ENCODE measurements around the gene RPS4Y1.
A peak's percentile ranks its signal among the peaks of the same experiment; 100 is the strongest.
"Not testable (repeated sequence)": the region's sequence is repeated elsewhere in the genome, so short reads cannot be mapped to it uniquely, and the experiment has no call there.

RPS4Y1 gene

GRCh38 chrY:2841471-2841893 lies at the start of gene RPS4Y1:
Gene RPS4Y1, plus strand, starts transcription at chrY:2841602. Its CDS starts 23 bp downstream, at chrY:2841625.
- peak; percentile 21 for DNase-seq (ENCODE audit: low read depth)

GRCh38 chrY:2796977-2797523 lies 44.4 kb upstream of the RPS4Y1 start:
- no peak for DNase-seq (ENCODE audit: low read depth)

GRCh38 chrY:2797991-2798390 lies 43.4 kb upstream of the RPS4Y1 start:
- no peak for DNase-seq (ENCODE audit: low read depth)

- DNase-seq (ENCODE audit: low read depth): no peak
Observed at GRCh38 chrY:2800246-2800645, 41.2 kb upstream of the RPS4Y1 start.

- DNase-seq (ENCODE audit: low read depth): not testable (repeated sequence)
Observed at GRCh38 chrY:2817146-2817896, 24.1 kb upstream of the RPS4Y1 start.

GRCh38 chrY:2824471-2824870 lies 16.9 kb upstream of the RPS4Y1 start:
- DNase-seq (ENCODE audit: low read depth): no peak

- DNase-seq (ENCODE audit: low read depth): no peak
Observed at GRCh38 chrY:2828497-2828896, 12.9 kb upstream of the RPS4Y1 start.

- no peak for DNase-seq (ENCODE audit: low read depth)
Observed at GRCh38 chrY:2835230-2835629, 6.2 kb upstream of the RPS4Y1 start.

GRCh38 chrY:2837078-2837477 lies 4.3 kb upstream of the RPS4Y1 start:
- DNase-seq (ENCODE audit: low read depth): no peak

- no peak for DNase-seq (ENCODE audit: low read depth)
Observed at GRCh38 chrY:2837932-2838331, 3.5 kb upstream of the RPS4Y1 start.

GRCh38 chrY:2846791-2847190 lies 5.4 kb downstream of the RPS4Y1 start:
- DNase-seq (ENCODE audit: low read depth): no peak

GRCh38 chrY:2848384-2848783 lies 7.0 kb downstream of the RPS4Y1 start:
- DNase-seq (ENCODE audit: low read depth): no peak

- DNase-seq (ENCODE audit: low read depth): no peak
Observed at GRCh38 chrY:2849368-2849767, 8.0 kb downstream of the RPS4Y1 start.

GRCh38 chrY:2854145-2854774 lies 12.9 kb downstream of the RPS4Y1 start:
- DNase-seq (ENCODE audit: low read depth): no peak

GRCh38 chrY:2857068-2857467 lies 15.7 kb downstream of the RPS4Y1 start:
- DNase-seq (ENCODE audit: low read depth): no peak

GRCh38 chrY:2857686-2858085 lies 16.3 kb downstream of the RPS4Y1 start:
- DNase-seq (ENCODE audit: low read depth): no peak

- no peak for DNase-seq (ENCODE audit: low read depth)
Observed at GRCh38 chrY:2859782-2860181, 18.4 kb downstream of the RPS4Y1 start.

GRCh38 chrY:2860511-2860910 lies 19.1 kb downstream of the RPS4Y1 start:
- no peak for DNase-seq (ENCODE audit: low read depth)

- no peak for DNase-seq (ENCODE audit: low read depth)
Observed at GRCh38 chrY:2866581-2866980, 25.2 kb downstream of the RPS4Y1 start.

GRCh38 chrY:2867469-2867868 lies 26.1 kb downstream of the RPS4Y1 start:
- no peak for DNase-seq (ENCODE audit: low read depth)

GRCh38 chrY:2868035-2868607 lies 26.7 kb downstream of the RPS4Y1 start:
- no peak for DNase-seq (ENCODE audit: low read depth)

GRCh38 chrY:2872234-2872633 lies 30.8 kb downstream of the RPS4Y1 start:
- DNase-seq (ENCODE audit: low read depth): not testable (repeated sequence)

- no peak for DNase-seq (ENCODE audit: low read depth)
Observed at GRCh38 chrY:2874211-2874610, 32.8 kb downstream of the RPS4Y1 start.

Data from stimulated activated CD8-positive, alpha-beta memory T cell treated with anti-CD3 and anti-CD28 coated beads, Interleukin-12 subunit alpha, Interleukin-12 subunit beta, amount 100 ng/mL, for 1 hour (primary cell).